Medulla oblongata (tissue), 1 donor: Measurements from ENCODE around the gene NCAPD2.
A peak's percentile ranks its signal among the peaks of the same experiment; 100 is the strongest.

Source experiments
- DNase-seq: peaks from one replicate; pipeline ENCODE4 v3.0.0-alpha.2; 2015; ENCODE audit errors: extremely low spot score

NCAPD2 gene

GRCh38 chr12:6497291-6497690 is 3.4 kb downstream of the NCAPD2 start:
- peak; percentile 60 for DNase-seq

GRCh38 chr12:6500466-6500865 is 6.6 kb downstream of the NCAPD2 start:
- DNase-seq: no peak

GRCh38 chr12:6507102-6507998 is 13.4 kb downstream of the NCAPD2 start:
- no peak for DNase-seq

- no peak for DNase-seq
These were observed 14.2 kb downstream of the NCAPD2 start for GRCh38 chr12:6508087-6508486.

- DNase-seq: no peak
These were observed 26.3 kb downstream of the NCAPD2 start for GRCh38 chr12:6520186-6520585.

GRCh38 chr12:6522193-6522592 is 28.3 kb downstream of the NCAPD2 start:
- DNase-seq: no peak

GRCh38 chr12:6523708-6524107 is 29.8 kb downstream of the NCAPD2 start:
- no peak for DNase-seq

- DNase-seq: no peak
These were observed 30.7 kb downstream of the NCAPD2 start for GRCh38 chr12:6524648-6525047.

- DNase-seq: no peak
These were observed 32.3 kb downstream of the NCAPD2 start for GRCh38 chr12:6526201-6526600.

- DNase-seq: no peak
These were observed 33.0 kb downstream of the NCAPD2 start for GRCh38 chr12:6526766-6527525.

GRCh38 chr12:6527711-6528110 is 33.8 kb downstream of the NCAPD2 start:
- no peak for DNase-seq

- DNase-seq: no peak
These were observed 34.8 kb downstream of the NCAPD2 start for GRCh38 chr12:6528539-6529235.

- DNase-seq: no peak
These were observed 35.4 kb downstream of the NCAPD2 start for GRCh38 chr12:6529291-6529737.

GRCh38 chr12:6530576-6531260 is 36.8 kb downstream of the NCAPD2 start:
- no peak for DNase-seq

- peak; percentile 85 for DNase-seq
These were observed 38.4 kb downstream of the NCAPD2 start for GRCh38 chr12:6532051-6532926.

GRCh38 chr12:6532927-6533652 is 39.2 kb downstream of the NCAPD2 start:
- peak; percentile 91 for DNase-seq

- no peak for DNase-seq
These were observed 39.7 kb downstream of the NCAPD2 start for GRCh38 chr12:6533653-6533922.

GRCh38 chr12:6533923-6534694 is 40.2 kb downstream of the NCAPD2 start, which contains the start of gene GAPDH:
GAPDH (plus strand) TSS chr12:6534517; CDS start chr12:6534833, 316 bp downstream.
- peak; percentile 98 for DNase-seq

- no peak for DNase-seq
These were observed 40.7 kb downstream of the NCAPD2 start for GRCh38 chr12:6534695-6534944.
